Measurements from ENCODE around the gene KRI1. TPM values are rescaled to one million over a fixed set of nuclear protein-coding genes. Genes with fewer than 3 reads are reported as not detected.
"Not testable (repeated sequence)": the region's sequence is repeated elsewhere in the genome, so short reads cannot be mapped to it uniquely, and the experiment has no call there.

The KRI1 gene
- total and polyA plus RNA-seq, 8 donors = 4.2 to 116 (median 15.6) TPM

GRCh38 chr19:10552510-10553053 is 13.2 kb downstream of the KRI1 start:
- Histone ChIP-seq H3K27me3 (no peaks in the 10 kb centered on the region), H3K4me3 (no peak overlapping the region), H3K9me3 (no peaks in the 10 kb centered on the region), H3K4me1 (peaks cover 0 to 31% (median 2%) of the 10 kb centered on the region in 4 donors), H3K36me3 (peaks cover 64 to 100% (median 100%) of the 10 kb centered on the region in 4 donors), H3K27ac (peak overlapping the region in 1 of 5 donors; percentile 39)
- WGBS, 5 donors = 73 to 86% (median 79%) methylated on average over 11 to 12 of the region's 12 CpGs
- intact Hi-C loops (cut with DNase I; ENCODE audit: low total_unique reads) = no loop called here
- no peak for TF ChIP-seq POLR2A (IDR thresholded peaks at IDR 0.05)
- TF ChIP-seq EP300 (IDR thresholded peaks at IDR 0.05) = no peak
- no peak for TF ChIP-seq POLR2AphosphoS5 (IDR thresholded peaks at IDR 0.05)
- no peak for TF ChIP-seq CTCF (IDR thresholded peaks at IDR 0.05)
- no peak for DNase-seq

DNA sequence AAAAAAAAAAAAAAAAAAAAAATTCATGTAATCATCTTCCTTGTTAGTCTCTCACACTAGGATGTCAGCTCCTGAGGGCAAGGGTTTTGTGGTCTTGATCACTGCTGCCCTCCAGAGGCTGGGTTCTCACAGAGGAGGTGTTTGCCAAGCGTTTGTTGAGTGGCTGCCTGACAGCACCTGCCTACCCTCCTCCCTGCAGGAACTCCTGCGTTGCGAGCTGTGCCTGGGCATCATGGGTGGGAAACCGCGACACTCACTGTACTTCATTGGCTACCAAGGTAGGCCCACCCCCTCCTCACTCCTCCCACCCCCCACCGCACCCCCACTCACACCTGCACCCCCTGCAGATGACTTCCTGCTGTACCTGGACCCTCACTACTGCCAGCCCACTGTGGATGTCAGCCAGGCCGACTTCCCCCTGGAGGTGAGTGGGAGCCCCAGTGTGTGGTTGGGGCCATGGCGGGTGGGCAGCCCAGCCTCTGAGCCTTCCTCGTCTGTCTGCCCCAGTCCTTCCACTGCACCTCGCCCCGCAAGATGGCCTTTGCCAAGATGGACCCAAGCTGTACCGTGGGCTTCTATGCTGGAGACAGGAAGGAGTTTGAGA is 14.0 kb downstream of the KRI1 start:
- TF ChIP-seq POLR2AphosphoS5 (IDR thresholded peaks at IDR 0.05) (no peak), POLR2A (IDR thresholded peaks at IDR 0.05) (no peak), CTCF (IDR thresholded peaks at IDR 0.05) (no peak)
- no peaks in the 10 kb centered on the region for H3K9me3 ChIP-seq
- intact Hi-C loops (cut with DNase I; ENCODE audit: low total_unique reads) = no loop called here
- no peaks in the 10 kb centered on the region for H3K27me3 ChIP-seq
- H3K36me3 ChIP-seq = peaks cover 59 to 100% (median 100%) of the 10 kb centered on the region in 4 donors
- DNase-seq = peak; percentile 32 to 45
- H3K27ac ChIP-seq = no peak overlapping the region
- H3K4me3 ChIP-seq = no peak overlapping the region
- peaks cover 0 to 31% (median 2%) of the 10 kb centered on the region in 4 donors for H3K4me1 ChIP-seq
- 79 to 96% (median 92%) methylated on average over 4 to 12 of the region's 12 CpGs for WGBS, 5 donors

- H3K27me3 ChIP-seq; H3K4me3 ChIP-seq; H3K9me3 ChIP-seq; H3K27ac ChIP-seq; DNase-seq; intact Hi-C loops (cut with DNase I; ENCODE audit: low total_unique reads): not testable (repeated sequence)
- Histone ChIP-seq H3K4me1 (peaks cover 0 to 27% (median 5%) of the 10 kb centered on the region in 4 donors), H3K36me3 (peaks cover 61 to 99% (median 98%) of the 10 kb centered on the region in 4 donors)
- 77 to 88% (median 84%) methylated on average over 9 of the region's 9 CpGs for WGBS, 5 donors
Measured at GRCh38 chr19:10551006-10551405, 14.8 kb downstream of the KRI1 start.

DNA sequence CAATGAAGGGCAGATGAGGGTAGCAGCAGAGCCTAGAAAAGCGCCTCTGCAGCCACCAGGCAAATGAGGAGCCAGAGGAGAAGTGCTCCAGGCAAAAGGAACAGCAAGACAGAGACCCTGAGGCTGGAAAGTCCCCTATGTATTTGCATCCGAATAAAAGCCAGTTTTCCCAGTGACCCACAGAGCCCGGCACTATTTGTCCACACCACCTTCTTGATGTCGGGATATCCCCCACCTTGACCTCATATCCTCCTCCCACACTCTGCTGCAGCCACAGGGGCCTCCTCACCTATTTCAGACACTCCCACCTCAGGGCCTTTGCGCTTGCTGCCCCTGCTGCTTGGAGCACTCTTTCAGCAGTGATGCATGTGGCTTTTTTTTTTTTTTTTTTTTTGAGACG is 15.5 kb downstream of the KRI1 start:
- TF ChIP-seq POLR2AphosphoS5 (IDR thresholded peaks at IDR 0.05) = no peak
- TF ChIP-seq CTCF (IDR thresholded peaks at IDR 0.05) = no peak
- no peak for TF ChIP-seq EP300 (IDR thresholded peaks at IDR 0.05)
- no peak for TF ChIP-seq POLR2A (IDR thresholded peaks at IDR 0.05)
- no peak overlapping the region for H3K4me3 ChIP-seq
- no peaks in the 10 kb centered on the region for H3K27me3 ChIP-seq
- 71 to 100% (median 94%) methylated on average over 5 to 6 of the region's 6 CpGs for WGBS, 5 donors
- peaks cover 0 to 34% (median 11%) of the 10 kb centered on the region in 4 donors for H3K4me1 ChIP-seq
- H3K9me3 ChIP-seq = no peaks in the 10 kb centered on the region
- intact Hi-C loops (cut with DNase I; ENCODE audit: low total_unique reads) = no loop called here
- H3K36me3 ChIP-seq = peaks cover 60 to 95% (median 92%) of the 10 kb centered on the region in 4 donors
- no peak for DNase-seq
- H3K27ac ChIP-seq = no peak overlapping the region

DNA sequence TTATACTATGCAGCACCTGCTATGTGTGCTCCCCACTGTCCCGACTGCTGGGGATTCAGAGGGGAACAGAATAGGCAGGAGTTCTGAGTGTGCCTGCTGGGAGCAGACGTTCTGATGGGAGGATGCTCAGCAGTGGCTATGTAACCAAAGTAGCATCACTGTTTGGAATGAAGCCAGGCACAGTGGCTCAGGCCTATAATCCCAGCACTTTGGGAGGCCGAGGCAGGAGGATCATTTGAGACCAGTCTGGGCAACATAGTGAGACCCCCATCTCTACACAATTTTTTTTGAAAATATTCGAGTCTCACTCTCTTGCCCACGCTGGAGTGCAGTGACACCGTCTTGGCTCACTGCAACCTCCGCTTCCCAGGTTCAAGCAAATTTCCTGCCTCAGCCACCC is 16.1 kb downstream of the KRI1 start:
- H3K9me3 ChIP-seq = no peaks in the 10 kb centered on the region
- H3K4me1 ChIP-seq = peaks cover 5 to 40% (median 17%) of the 10 kb centered on the region in 4 donors
- H3K27me3 ChIP-seq = no peaks in the 10 kb centered on the region
- DNase-seq = no peak
- H3K36me3 ChIP-seq = peaks cover 56 to 88% (median 86%) of the 10 kb centered on the region in 4 donors
- no peak overlapping the region for H3K27ac ChIP-seq
- 82 to 92% (median 88%) methylated on average over 7 of the region's 7 CpGs for WGBS, 5 donors
- no peak overlapping the region for H3K4me3 ChIP-seq
- TF ChIP-seq POLR2AphosphoS5 (IDR thresholded peaks at IDR 0.05) (no peak), EP300 (IDR thresholded peaks at IDR 0.05) (no peak), POLR2A (IDR thresholded peaks at IDR 0.05) (no peak), CTCF (IDR thresholded peaks at IDR 0.05) (no peak)
- intact Hi-C loops (cut with DNase I; ENCODE audit: low total_unique reads) = no loop called here
